ACC112 (cell line): ENCODE data around the gene SELENOO.
"Not testable (repeated sequence)": the region's sequence is repeated elsewhere in the genome, so short reads cannot be mapped to it uniquely, and the experiment has no call there.

Experiments
- H2AFZ ChIP-seq: fragments of 200-600 bp; sonication (generic); one replicate; pipeline ENCODE4 v1.6.0; 2017; ENCODE audit warnings: antibody characterized with exemption, low read length; ENCODE audit not compliant: unreplicated experiment
- H3K27ac ChIP-seq: fragments of 200-600 bp; sonication (generic); 2 replicates; pipeline ENCODE4 v1.5.1; 2014; ENCODE audit warnings: low read depth, mild to moderate bottlenecking, antibody characterized with exemption, low read length, moderate library complexity
- H3K27me3 ChIP-seq: fragments of 200-600 bp; sonication (generic); 2 replicates; pipeline ENCODE4 v1.6.1; 2014; ENCODE audit warnings: mild to moderate bottlenecking, antibody characterized with exemption, low read length, moderate library complexity, mixed read lengths; ENCODE audit not compliant: insufficient read depth
- H3K36me3 ChIP-seq: fragments of 200-600 bp; sonication (generic); 2 replicates; pipeline ENCODE4 v1.6.1; 2016; ENCODE audit warnings: mild to moderate bottlenecking, antibody characterized with exemption, low read length, moderate library complexity, mixed read lengths; ENCODE audit not compliant: insufficient read depth
- H3K4me1 ChIP-seq: fragments of 200-600 bp; sonication (generic); one replicate; pipeline ENCODE4 v1.6.1; 2016; ENCODE audit warnings: low read length, mixed read lengths; ENCODE audit not compliant: insufficient read depth, unreplicated experiment, control insufficient read depth
- H3K4me3 ChIP-seq: fragments of 200-600 bp; sonication (generic); 2 replicates; pipeline ENCODE4 v1.5.1; 2014; ENCODE audit warnings: mild to moderate bottlenecking, low read depth, low read length
- H3K79me2 ChIP-seq: fragments of 200-600 bp; sonication (generic); one replicate; pipeline ENCODE4 v1.6.0; 2016; ENCODE audit warnings: low read length; ENCODE audit not compliant: control insufficient read depth, unreplicated experiment, insufficient read depth

SELENOO gene

DNA sequence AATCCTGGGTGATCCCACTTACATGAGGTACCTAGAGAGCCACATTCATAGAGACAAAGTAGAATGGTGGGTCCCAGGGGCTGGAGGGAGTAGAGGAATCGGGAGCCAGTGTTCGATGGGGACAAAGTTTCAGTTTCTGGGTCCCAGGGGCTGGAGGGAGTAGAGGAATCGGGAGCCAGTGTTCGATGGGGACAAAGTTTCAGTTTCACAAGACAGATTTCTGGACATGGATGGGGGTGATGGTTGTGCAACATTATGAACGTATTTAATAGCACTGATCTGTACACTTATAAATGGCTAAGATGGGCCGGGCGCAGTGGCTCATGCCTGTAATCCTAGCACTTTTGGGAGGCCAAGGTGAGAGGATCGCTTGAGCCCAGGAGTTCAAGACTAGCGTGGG, 4.2 kb downstream of the SELENOO start:
- H3K4me1 ChIP-seq, H3K36me3 ChIP-seq, H3K27ac ChIP-seq, H3K27me3 ChIP-seq, H3K4me3 ChIP-seq, H2AFZ ChIP-seq: not testable (repeated sequence)
- H3K79me2 ChIP-seq: peaks cover 24% of the 10 kb centered on the region

DNA sequence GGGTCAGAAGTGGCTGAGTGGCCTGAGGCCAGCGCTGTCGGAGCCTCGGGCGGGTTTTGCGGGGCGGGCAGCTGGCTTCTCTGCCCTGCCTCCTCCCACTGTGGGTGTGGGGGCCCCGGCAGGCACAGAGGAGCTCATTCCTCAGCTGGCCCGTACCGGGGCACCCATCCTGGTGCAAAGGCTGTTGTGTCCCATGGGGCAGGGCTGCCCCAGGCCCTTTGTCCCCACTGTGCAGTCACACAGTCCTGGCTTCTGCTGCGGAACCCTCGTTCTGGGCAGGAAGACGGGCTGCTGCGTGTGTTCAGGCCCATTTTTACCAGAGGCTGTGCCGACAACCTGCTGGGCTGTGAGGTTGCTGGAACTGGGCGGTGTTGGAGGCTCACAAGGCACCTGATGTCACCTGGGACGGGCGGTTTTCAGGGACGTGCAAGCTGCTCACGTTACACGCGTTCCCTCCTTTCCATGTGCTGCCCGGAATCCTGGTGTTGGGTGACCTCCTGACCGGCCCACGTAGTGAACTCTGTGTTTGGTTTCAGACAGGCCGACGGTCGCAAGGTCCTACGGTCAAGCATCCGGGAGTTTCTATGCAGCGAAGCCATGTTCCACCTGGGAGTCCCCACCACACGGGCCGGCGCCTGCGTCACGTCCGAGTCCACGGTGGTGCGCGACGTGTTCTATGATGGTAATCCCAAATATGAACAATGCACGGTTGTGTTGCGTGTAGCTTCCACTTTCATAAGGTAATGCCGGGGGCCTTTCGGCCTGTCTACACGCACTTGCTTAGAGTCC, 5.2 kb downstream of the SELENOO start:
- H3K36me3 ChIP-seq: peaks cover 8% of the 10 kb centered on the region; the same call in 1 of the 2 replicates
- H3K27me3 ChIP-seq: no peaks in the 10 kb centered on the region
- no peak overlapping the region for H3K27ac ChIP-seq
- H2AFZ ChIP-seq: no peak overlapping the region
- H3K79me2 ChIP-seq: peaks cover 24% of the 10 kb centered on the region
- no peak overlapping the region for H3K4me3 ChIP-seq
- H3K4me1 ChIP-seq: peaks cover 4% of the 10 kb centered on the region

DNA sequence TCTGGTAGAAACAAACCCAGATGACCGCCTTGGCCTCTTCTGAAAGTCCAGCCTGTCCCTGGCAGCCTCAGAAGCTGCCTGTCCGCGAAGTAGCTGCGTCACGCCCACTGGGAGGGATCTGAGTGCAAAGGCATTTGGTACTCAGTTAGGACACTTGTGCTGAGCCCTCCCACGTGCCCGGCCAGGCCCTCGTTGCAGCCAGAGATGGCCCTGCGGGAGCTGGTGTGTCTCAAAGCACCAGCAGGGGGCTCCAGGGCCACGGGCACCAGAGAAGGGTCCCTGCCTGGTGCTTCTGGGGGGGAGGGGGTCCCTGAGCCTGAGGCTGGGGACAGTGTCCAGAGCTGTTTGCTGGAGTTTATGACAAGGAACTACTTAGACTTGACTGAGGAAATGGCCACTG, 5.8 kb downstream of the SELENOO start:
- no peak overlapping the region for H2AFZ ChIP-seq
- no peaks in the 10 kb centered on the region for H3K27me3 ChIP-seq
- H3K27ac ChIP-seq: no peak overlapping the region
- no peak overlapping the region for H3K4me3 ChIP-seq
- peaks cover 8% of the 10 kb centered on the region; the same call in 1 of the 2 replicates for H3K36me3 ChIP-seq
- peaks cover 21% of the 10 kb centered on the region for H3K79me2 ChIP-seq
- H3K4me1 ChIP-seq: peaks cover 4% of the 10 kb centered on the region

DNA sequence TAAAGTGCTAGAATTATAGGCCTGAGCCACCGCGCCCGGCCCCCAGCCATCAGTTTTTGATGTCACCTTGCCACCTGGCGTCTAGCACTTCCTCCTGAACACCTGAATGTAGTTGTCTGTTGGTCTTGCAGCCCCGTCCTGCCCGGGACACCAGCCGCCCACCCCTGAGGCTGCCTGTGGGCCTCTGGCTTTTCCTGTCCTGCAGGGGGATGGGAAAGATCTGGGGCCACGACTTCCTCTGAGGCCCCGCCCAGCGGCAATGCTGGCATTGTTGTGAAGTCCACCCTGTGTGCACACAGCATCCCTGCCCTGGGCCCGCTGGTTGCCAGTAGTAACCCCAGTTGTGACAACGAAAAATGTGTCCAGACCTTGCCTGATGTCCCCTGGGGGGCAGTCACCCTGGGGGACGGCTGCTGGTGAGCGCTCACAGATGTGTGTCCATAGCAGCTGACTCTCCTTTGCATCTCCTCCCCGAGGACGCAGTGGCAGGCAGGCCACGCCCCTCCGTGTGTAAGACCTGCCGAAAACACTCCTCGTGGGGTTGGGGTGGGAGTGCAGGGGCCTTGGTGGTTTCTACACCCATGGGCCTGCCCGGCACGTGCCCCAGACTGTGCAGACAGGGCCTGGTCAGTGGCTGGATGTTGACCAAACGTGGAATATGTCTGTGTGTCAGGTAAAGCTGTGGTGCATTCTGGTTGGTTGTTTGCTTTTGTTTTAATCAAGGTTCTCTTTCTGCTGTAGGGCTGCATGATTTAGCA, 6.8 kb downstream of the SELENOO start:
- no peak overlapping the region for H3K27ac ChIP-seq
- no peak overlapping the region for H2AFZ ChIP-seq
- H3K4me3 ChIP-seq: no peak overlapping the region
- H3K36me3 ChIP-seq: peaks cover 8% of the 10 kb centered on the region; the same call in 1 of the 2 replicates
- no peaks in the 10 kb centered on the region for H3K4me1 ChIP-seq
- H3K79me2 ChIP-seq: peaks cover 11% of the 10 kb centered on the region
- H3K27me3 ChIP-seq: no peaks in the 10 kb centered on the region

DNA sequence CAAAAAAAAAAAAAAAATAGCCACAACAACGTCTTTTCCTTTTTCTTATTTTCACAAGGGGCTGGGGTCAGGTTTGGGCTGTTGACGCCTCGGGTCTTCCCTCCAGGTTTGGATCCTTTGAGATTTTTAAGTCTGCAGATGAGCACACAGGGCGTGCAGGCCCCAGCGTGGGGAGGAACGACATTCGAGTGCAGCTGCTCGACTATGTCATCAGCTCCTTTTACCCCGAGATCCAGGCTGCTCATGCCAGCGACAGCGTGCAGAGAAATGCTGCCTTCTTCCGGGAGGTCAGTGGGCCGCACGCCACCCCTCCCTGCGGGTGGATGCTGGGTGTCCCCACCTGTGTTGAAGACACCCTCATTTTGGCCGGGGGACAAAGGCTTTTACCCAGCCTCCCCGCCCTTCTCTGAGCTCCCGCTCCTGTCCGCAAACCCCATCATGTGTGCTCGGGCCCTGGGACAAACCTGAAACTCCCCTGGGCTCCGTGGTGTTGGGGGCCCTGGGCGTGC, 7.7 kb downstream of the SELENOO start:
- no peaks in the 10 kb centered on the region for H3K27me3 ChIP-seq
- no peaks in the 10 kb centered on the region for H3K4me1 ChIP-seq
- peaks cover 3% of the 10 kb centered on the region for H3K79me2 ChIP-seq
- H3K36me3 ChIP-seq: peaks cover 3% of the 10 kb centered on the region; the same call in 1 of the 2 replicates
- no peak overlapping the region for H3K27ac ChIP-seq
- H2AFZ ChIP-seq: no peak overlapping the region
- no peak overlapping the region for H3K4me3 ChIP-seq

DNA sequence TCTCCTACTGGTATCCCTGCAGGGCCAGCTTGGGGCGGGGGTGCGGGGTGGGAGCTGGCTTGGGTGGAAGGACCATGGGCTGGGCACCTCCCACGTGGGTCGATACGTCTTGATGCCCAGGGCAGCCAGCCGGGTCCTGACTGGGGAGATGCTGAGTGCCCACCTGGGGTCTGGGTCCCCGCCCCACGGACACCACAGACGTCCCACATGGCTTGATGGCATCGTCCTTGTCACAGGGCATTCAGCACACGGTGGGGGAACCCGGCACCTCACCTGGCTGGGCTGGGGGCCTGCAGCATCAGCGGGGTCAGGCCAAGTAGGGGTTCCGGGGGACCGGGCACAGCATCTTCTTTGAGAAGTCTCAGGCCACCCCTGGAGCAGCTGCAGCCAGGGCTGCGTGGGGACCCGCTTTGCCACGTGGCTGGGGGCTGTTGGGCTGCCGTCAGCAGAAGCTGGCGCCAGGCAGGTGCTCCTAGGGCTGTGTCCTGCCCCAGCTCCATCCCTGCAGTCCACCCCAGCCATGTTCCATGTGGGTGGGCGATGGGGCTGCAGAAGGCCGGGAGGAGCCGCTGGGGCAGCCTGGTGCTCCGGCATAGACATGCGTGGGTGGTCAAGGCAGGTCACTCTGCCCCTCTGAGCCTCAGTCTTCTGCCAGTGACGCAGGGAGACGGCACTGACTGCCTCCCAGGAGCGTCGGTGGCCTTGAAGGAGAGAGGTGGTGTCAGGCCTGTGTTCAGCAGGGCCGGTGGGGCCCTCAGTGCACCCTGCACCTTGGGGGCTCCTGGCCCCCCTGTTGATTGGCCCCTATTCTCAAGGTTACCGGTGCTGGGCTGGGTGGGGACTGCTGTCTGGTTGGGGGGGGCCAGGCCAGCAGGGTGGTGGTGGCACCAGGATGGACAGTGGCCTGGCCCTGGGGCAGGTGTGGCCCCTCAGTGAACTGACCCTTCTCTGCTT, 8.4 kb downstream of the SELENOO start:
- Histone ChIP-seq H2AFZ (no peak overlapping the region), H3K27ac (no peak overlapping the region), H3K4me1 (no peaks in the 10 kb centered on the region), H3K79me2 (no peaks in the 10 kb centered on the region), H3K4me3 (no peak overlapping the region), H3K36me3 (no peaks in the 10 kb centered on the region), H3K27me3 (no peaks in the 10 kb centered on the region)

DNA sequence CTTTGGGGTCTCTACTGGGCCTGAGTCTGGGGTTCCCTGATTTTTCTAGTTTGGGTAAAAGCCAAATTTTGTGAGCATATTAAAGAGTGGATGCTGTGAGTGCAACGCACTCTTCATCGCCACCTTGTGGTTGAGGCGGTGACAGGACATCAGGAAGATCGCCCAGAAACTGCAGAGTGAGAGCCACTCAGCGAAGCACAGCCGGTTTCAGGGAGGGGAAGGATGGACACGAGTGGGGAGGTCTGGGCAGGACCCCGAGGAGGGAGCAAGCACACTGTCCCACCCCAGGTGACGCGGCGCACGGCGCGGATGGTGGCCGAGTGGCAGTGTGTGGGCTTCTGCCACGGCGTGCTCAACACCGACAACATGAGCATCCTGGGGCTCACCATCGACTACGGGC, 9.1 kb downstream of the SELENOO start:
- no peaks in the 10 kb centered on the region for H3K27me3 ChIP-seq
- H3K79me2 ChIP-seq: no peaks in the 10 kb centered on the region
- no peak overlapping the region for H2AFZ ChIP-seq
- H3K36me3 ChIP-seq: no peaks in the 10 kb centered on the region
- no peak overlapping the region for H3K27ac ChIP-seq
- no peaks in the 10 kb centered on the region for H3K4me1 ChIP-seq
- no peak overlapping the region for H3K4me3 ChIP-seq

DNA sequence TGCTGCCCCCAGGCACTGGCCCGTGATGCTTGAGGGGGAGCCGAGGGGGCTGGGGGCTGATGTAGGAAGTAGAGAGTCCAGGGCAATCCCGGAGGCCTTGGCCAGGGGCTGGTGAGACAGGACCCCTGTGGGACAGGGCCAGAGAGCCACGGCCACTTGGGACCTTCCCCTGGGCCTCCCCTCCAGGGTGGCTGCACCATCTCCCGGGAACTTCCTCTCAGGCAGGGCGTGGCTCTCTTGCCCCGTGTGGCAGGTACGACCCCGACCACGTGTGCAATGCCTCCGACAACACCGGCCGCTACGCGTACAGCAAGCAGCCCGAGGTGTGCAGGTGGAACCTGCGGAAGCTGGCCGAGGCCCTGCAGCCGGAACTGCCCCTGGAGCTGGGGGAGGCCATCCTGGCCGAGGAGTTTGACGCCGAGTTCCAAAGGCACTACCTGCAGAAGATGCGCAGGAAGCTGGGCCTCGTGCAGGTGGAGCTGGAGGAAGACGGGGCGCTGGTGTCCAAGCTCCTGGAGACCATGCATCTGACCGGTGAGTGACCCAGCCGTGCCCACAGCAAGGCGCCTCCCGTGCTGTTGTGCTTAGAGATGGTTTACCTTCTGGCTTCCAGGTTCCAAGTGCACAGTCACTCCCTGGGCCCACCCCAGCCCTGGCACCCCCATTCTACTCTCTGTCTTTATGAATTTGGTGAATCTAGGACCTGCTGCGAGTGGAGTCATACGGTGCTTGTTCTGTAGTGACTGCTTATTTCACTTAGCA, 9.7 kb downstream of the SELENOO start:
- no peak overlapping the region for H3K4me3 ChIP-seq
- H3K79me2 ChIP-seq: no peaks in the 10 kb centered on the region
- H3K36me3 ChIP-seq: no peaks in the 10 kb centered on the region
- no peak overlapping the region for H3K27ac ChIP-seq
- no peak overlapping the region for H2AFZ ChIP-seq
- H3K27me3 ChIP-seq: no peaks in the 10 kb centered on the region
- no peaks in the 10 kb centered on the region for H3K4me1 ChIP-seq

DNA sequence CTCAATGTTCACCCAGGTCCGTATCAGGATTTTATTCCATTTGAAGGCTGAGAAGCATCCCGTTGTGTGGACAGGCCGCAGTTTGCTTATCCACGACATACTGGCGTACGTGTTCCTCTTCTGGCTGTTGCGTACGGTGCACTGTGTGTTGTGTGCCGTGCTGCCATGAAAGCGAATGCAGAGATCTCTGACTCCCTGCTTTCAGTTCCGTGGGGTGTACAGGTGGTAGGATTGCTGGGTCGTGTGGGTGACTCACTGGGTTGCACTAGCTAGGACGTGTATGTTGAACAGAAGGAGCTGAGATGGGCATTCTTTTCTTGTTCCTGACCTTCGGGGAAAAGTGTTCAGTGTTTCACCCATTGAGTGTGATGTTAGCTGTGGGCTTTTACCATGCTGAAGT, 10.3 kb downstream of the SELENOO start:
- no peaks in the 10 kb centered on the region for H3K36me3 ChIP-seq
- H3K4me1 ChIP-seq: no peaks in the 10 kb centered on the region

DNA sequence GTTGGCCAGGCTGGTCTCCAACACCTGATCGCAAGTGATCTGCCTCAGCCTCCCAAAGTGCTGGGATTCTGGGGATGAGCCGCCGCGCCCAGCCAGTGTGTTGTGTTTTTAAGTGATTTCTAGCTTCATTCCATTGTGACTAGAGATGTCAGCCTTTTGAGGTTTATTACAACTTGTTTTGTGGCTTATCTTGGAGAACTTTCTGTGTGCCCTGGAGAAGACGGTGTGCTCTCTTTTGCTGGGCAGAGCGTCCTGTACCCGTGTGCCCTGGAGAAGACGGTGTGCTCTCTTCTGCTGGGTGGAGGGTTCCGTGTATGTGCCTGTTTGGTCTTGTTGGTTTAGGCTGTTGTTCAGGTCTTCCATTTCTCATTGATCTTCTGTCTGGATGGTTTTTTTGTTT, 12.5 kb downstream of the SELENOO start:
- Histone ChIP-seq H2AFZ (no peak overlapping the region), H3K27ac (no peak overlapping the region), H3K4me3 (no peak overlapping the region), H3K4me1 (no peaks in the 10 kb centered on the region), H3K36me3 (no peaks in the 10 kb centered on the region), H3K79me2 (no peaks in the 10 kb centered on the region), H3K27me3 (no peaks in the 10 kb centered on the region)

More for the DNA sequence above, 10.3 kb downstream of the SELENOO start:
- Histone ChIP-seq H3K4me3 (no peak overlapping the region), H3K79me2 (no peaks in the 10 kb centered on the region), H2AFZ (no peak overlapping the region), H3K27me3 (no peaks in the 10 kb centered on the region), H3K27ac (no peak overlapping the region)
